Adrenal gland (tissue), 12 donors: Measurements from ENCODE around the gene ERBB4. TPM values are rescaled to one million over a fixed set of nuclear protein-coding genes. Genes with fewer than 3 reads are reported as not detected.
"Not testable (repeated sequence)": the region's sequence is repeated elsewhere in the genome, so short reads cannot be mapped to it uniquely, and the experiment has no call there.

Experiments used
- DNase-seq, 7 donors: peaks; one replicate each; pipeline ENCODE4 v3.0.0-alpha.2; 2019 to 2020
- H3K27ac ChIP-seq, 5 donors: fragments of 200-600 bp; sonication (generic) in 4 of 5; 1 replicate in 3 of 5; 2 replicates in 2 of 5; pipeline versions ENCODE4 v1.5.1 to v1.8.0; 2016 to 2020; ENCODE audit warnings: mild to moderate bottlenecking in 1 of 5
- H3K27me3 ChIP-seq: fragments of 200-600 bp; 2 replicates; pipeline ENCODE4 v1.8.0; 2021
- H3K36me3 ChIP-seq, 2 donors: fragments of 200-600 bp; replicated peaks in 1 of 2; 1 replicate in 1 of 2; 2 replicates in 1 of 2; pipeline versions ENCODE4 v1.5.1 to v1.8.0; 2018 to 2022
- H3K4me1 ChIP-seq, 2 donors: fragments of 200-600 bp; replicated peaks in 1 of 2; 1 replicate in 1 of 2; 2 replicates in 1 of 2; pipeline versions ENCODE4 v1.5.1 to v1.8.0; 2018 to 2021
- H3K4me3 ChIP-seq, 4 donors: fragments of 200-600 bp; sonication (generic) in 3 of 4; one replicate each; pipeline ENCODE4 v1.5.1; 2016 to 2018
- H3K9me3 ChIP-seq, 3 donors: fragments of 200-600 bp; sonication (generic) in 1 of 3; replicated peaks in 1 of 3; 1 replicate in 2 of 3; 2 replicates in 1 of 3; pipeline versions ENCODE4 v1.5.1 to v1.8.0; 2016 to 2021
- POLR2A ChIP-seq, 2 donors: fragments of 450-650 bp; IDR thresholded peaks; one replicate each; pipeline ENCODE4 v1.6.1; 2017; ENCODE audit warnings: antibody characterized with exemption in 2 of 2, mild to moderate bottlenecking in 2 of 2, moderate library complexity in 1 of 2
- WGBS, 4 donors: extraction: QIAGEN DNeasy Blood & Tissue Kit in 2 of 4; methylation state at CpG; one replicate each; pipeline versions ENCODE4 v1.1.5 to v1.1.7; 2013 to 2017; 5-methylcytosine and 5-hydroxymethylcytosine counted together
- intact Hi-C, 2 donors: fragments of 100-400 bp; cut with DNase I; formaldehyde crosslinking; loops; one replicate each; pipeline versions ENCODE4 v1.14.1 to v1.15.0; 2022 to 2023
- polyA plus RNA-seq, 3 donors: library from polyadenylated mRNA; stranded (reverse); fragments of 200-250 nt in 2 of 3; fragments of 350-450 nt in 1 of 3; fragmentation: Illumina TruSeq in 1 of 3; extraction: RNeasy Lipid Tissue Mini Kit (QIAGEN cat#74804) in 1 of 3; gene quantifications; one replicate each; pipeline ENCODE4 v1.2.3, GENCODE V29; 2013 to 2014
- total RNA-seq, 9 donors: library from RNA; depleted of rRNA in 4 of 9; stranded (reverse); fragments of >200 nt in 4 of 9; fragments of 120-200 nt in 1 of 9; fragmentation: NEBNext Ultra II Directional in 1 of 9; extraction: Animal tissue kit (Norgen Biotek cat#: 25700) in 1 of 9; gene quantifications; one replicate each; pipeline versions ENCODE4 v1.1.0 to v1.2.4, GENCODE V29; 2013 to 2023
- TF ChIP-seq, protein P1 (sequence below), 6 experiments: fragments of 450-650 bp in 4 of 6; fragments of 200-600 bp in 2 of 6; sonication (generic) in 1 of 6; IDR thresholded peaks; 1 replicate in 5 of 6; 2 replicates in 1 of 6; pipeline versions ENCODE4 v1.5.1 to v1.8.0; 2016 to 2021; ENCODE audit warnings: antibody characterized with exemption in 6 of 6, mild to moderate bottlenecking in 2 of 6, moderate library complexity in 1 of 6
- donor health status: healthy with polysubstance abuse.
- donor health status: Bipolar disorder and iron deficiency.
- donor health status: DM: yes; HTN: yes; CAD: no.
- donor health status: DM: no; HTN: no; CAD: no.
- donor health status: DM: no; HTN: no; CAD: no.
- donor health status: DM: yes; HTN: yes; CAD: no.

Gene ERBB4
- total and polyA plus RNA-seq, 12 donors, result 0.06 to 2.9 (median 0.49) TPM

DNA sequence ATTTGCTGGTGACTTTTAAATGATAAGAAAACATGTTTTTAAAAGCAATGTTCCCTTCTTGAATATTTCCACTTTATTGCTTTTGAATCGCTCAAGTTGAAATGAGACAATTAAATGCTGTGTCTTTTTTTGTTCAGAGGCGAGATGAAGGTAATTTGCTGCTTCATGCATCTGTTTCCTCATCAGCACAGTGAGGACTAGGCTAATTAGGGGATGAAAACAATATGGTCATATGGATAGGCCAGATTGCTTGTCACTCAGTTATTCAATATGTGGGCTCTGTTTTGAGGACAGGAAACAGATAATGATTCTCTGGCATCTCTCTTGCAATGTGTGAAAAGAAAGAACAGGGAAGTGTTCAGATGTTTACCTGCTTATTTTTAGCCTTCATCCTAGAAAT, 61.0 kb downstream of the ERBB4 start:
- Histone ChIP-seq H3K9me3 (no peaks in the 10 kb centered on the region), H3K4me1 (no peaks in the 10 kb centered on the region), H3K4me3 (no peak overlapping the region), H3K27me3 (no peaks in the 10 kb centered on the region), H3K27ac (no peak overlapping the region), H3K36me3 (no peaks in the 10 kb centered on the region)
- WGBS, 4 donors, result 64 to 73% (median 68%) methylated on average over 2 of the region's 2 CpGs
- TF ChIP-seq, protein P1, sequence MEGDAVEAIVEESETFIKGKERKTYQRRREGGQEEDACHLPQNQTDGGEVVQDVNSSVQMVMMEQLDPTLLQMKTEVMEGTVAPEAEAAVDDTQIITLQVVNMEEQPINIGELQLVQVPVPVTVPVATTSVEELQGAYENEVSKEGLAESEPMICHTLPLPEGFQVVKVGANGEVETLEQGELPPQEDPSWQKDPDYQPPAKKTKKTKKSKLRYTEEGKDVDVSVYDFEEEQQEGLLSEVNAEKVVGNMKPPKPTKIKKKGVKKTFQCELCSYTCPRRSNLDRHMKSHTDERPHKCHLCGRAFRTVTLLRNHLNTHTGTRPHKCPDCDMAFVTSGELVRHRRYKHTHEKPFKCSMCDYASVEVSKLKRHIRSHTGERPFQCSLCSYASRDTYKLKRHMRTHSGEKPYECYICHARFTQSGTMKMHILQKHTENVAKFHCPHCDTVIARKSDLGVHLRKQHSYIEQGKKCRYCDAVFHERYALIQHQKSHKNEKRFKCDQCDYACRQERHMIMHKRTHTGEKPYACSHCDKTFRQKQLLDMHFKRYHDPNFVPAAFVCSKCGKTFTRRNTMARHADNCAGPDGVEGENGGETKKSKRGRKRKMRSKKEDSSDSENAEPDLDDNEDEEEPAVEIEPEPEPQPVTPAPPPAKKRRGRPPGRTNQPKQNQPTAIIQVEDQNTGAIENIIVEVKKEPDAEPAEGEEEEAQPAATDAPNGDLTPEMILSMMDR (IDR thresholded peaks at IDR 0.05), result no peak
- no peak for TF ChIP-seq POLR2A (IDR thresholded peaks at IDR 0.05)
- no peak for DNase-seq
- intact Hi-C loops, result no loop called here

DNA sequence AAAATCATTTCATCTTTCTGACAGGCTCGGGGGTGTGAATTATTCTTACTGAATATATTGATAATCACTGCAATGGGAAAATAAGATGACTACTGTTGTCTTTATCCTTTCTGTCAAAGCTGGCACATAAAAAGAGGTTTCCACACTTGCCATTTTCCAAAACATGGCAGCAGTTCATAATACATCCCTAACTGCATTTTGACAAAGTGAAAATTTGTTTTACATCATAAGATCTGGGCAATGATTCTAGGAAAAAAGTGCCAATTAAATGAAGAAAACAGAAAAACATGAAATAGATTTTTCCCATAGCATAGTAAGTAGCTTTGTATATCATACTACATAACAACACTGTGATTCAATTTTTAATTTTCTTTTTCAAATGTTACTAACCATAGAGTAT, 65.4 kb downstream of the ERBB4 start:
- H3K9me3 ChIP-seq, result no peaks in the 10 kb centered on the region
- TF ChIP-seq, protein P1 (IDR thresholded peaks at IDR 0.05), result no peak
- no peak for TF ChIP-seq POLR2A (IDR thresholded peaks at IDR 0.05)

GRCh38 chr2:212467551-212467950, 71.1 kb downstream of the ERBB4 start:
- H3K4me3 ChIP-seq, H3K27ac ChIP-seq, H3K36me3 ChIP-seq, H3K4me1 ChIP-seq, DNase-seq, intact Hi-C loops, H3K27me3 ChIP-seq, H3K9me3 ChIP-seq: not testable (repeated sequence)
- WGBS, 4 donors, result 37 to 72% (median 64%) methylated on average over 1 to 2 of the region's 2 CpGs

More for the DNA sequence above, 65.4 kb downstream of the ERBB4 start:
- intact Hi-C loops, result no loop called here
- H3K27ac ChIP-seq, result no peak overlapping the region
- no peak overlapping the region for H3K4me3 ChIP-seq
- H3K4me1 ChIP-seq, result no peaks in the 10 kb centered on the region
- no peak for DNase-seq
- no peaks in the 10 kb centered on the region for H3K27me3 ChIP-seq
- 57 to 69% (median 62%) methylated on average over 1 of the region's 1 CpG for WGBS, 4 donors
- H3K36me3 ChIP-seq, result no peaks in the 10 kb centered on the region

DNA sequence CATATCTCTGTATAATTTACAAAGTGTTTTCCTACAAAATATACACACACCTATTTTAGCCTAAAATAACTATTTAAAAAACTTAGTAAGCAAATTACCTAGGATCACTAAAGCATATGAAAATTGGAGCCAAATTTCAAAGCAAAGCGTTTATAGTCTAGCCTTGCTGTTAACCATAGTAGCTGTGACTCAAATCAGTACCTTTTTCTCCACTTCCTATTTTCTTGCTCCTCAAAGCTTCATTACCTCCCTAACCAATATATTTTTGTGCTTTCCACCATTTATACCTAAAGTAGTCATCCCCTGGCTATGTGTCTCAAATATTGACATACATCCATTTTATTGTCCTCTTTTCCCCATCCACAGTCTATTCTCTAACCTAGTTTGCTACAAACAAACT, 73.1 kb downstream of the ERBB4 start:
- 82 to 93% (median 91%) methylated on average over 1 of the region's 1 CpG for WGBS, 4 donors
- H3K36me3 ChIP-seq, result no peaks in the 10 kb centered on the region
- H3K4me3 ChIP-seq, result no peak overlapping the region
- H3K4me1 ChIP-seq, result no peaks in the 10 kb centered on the region
- TF ChIP-seq, protein P1 (IDR thresholded peaks at IDR 0.05), result no peak
- TF ChIP-seq POLR2A (IDR thresholded peaks at IDR 0.05), result no peak
- H3K27me3 ChIP-seq, result no peaks in the 10 kb centered on the region
- no peak for DNase-seq
- no peaks in the 10 kb centered on the region for H3K9me3 ChIP-seq
- no peak overlapping the region for H3K27ac ChIP-seq
- intact Hi-C loops, result no loop called here

DNA sequence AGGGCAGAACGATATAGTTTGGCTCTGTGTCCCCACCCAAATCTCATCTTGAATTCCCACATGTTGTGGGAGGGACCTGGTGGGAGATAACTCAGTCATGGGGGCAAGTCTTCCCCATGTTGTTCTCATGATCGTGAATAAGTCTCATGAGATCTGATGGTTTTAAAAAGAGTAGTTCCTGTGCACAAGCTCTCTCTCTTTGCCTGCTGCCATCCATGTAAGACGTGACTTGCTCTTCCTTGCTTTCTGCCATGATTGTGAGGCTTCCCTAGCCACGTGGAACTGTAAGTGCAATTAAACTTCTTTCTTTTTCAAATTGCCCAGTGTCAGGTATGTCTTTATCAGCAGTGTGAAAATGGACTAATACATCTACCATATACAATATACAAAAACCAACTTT, 76.9 kb downstream of the ERBB4 start:
- H3K27ac ChIP-seq, H3K27me3 ChIP-seq, H3K4me1 ChIP-seq, H3K4me3 ChIP-seq, H3K9me3 ChIP-seq, intact Hi-C loops, DNase-seq, H3K36me3 ChIP-seq: not testable (repeated sequence)
- 60 to 77% (median 73%) methylated on average over 4 of the region's 4 CpGs for WGBS, 4 donors
